ENCODE measurements around the gene ATP5F1A.
"Not testable (repeated sequence)": the region's sequence is repeated elsewhere in the genome, so short reads cannot be mapped to it uniquely, and the experiment has no call there.

ATP5F1A gene

DNA sequence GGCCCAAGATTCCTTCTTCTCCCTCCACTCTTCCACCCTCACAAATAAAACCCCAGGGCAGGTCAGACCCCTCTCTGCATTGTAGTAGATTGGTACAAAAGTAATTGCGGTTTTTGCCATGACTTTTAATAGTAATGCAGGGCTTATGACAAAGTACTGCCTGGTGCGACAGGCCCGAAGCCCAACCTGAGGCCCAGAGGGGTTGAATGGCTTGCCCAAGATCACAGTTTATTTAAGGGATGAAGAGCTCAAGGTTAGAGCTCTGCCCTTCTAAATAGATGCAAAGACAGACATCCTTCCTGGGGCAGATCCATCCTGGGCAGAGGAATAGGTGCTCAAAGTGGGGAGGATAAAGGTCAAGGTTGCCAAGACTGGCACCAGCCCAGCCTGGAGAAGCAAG lies 25.1 kb downstream of the ATP5F1A start:
- no peak for DNase-seq

GRCh38 chr18:46072376-46072867 lies 25.7 kb downstream of the ATP5F1A start:
- no peak for DNase-seq

DNA sequence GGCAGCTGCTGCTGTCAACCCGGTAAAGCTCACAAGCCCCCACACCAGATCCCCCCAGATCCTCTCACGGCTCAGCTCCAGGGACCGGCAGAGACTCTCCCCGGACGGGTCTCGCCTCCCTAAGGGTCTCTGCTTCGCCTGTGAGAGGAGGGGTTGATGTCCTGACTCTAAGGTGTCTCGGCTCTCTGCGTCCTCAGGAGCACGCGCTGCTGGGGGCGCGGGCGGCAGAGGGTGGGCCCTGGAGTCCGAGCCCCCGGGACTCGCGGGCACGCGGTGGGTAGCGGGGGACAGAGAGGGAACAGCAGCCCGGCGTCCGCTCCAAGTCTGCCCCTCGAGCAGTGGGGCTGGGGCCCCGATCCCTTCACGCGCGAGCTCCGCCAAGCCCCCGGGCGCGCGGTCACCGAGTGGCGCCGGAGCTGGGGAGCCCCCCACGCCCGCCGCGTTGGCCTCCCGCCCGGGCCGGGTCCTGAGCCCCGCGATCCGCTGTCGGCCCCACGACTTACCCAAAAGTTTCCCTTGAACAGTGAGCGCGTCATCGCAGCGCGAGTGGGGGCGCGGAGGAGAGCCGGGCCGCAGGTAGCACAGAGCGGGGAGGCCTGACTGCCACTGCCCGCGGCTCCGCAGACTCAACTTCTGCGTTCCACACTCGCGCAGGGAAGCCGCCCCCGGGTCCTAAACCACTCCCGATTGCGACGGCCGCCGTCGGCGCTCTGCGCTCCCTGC lies 26.3 kb downstream of the ATP5F1A start, which contains the start of gene PSTPIP2:
TSS of gene PSTPIP2 (minus strand) at position 608 of the 723 bp plus-strand sequence. CDS start at position 536, 72 bp downstream.
- no peak for DNase-seq

GRCh38 chr18:46070815-46071652 lies 27.1 kb downstream of the ATP5F1A start:
- DNase-seq = no peak

GRCh38 chr18:46070232-46070631 lies 27.9 kb downstream of the ATP5F1A start:
- no peak for DNase-seq

- no peak for DNase-seq
Observed at GRCh38 chr18:46069524-46069923, 28.6 kb downstream of the ATP5F1A start.

- no peak for DNase-seq
Observed at GRCh38 chr18:46068763-46069162, 29.3 kb downstream of the ATP5F1A start.

GRCh38 chr18:46067438-46068007 lies 30.6 kb downstream of the ATP5F1A start:
- DNase-seq = no peak

- DNase-seq = no peak
Observed at GRCh38 chr18:46062781-46063180, 35.3 kb downstream of the ATP5F1A start.

GRCh38 chr18:46061796-46062195 lies 36.3 kb downstream of the ATP5F1A start:
- no peak for DNase-seq

- DNase-seq = no peak
Observed at GRCh38 chr18:46061387-46061786, 36.7 kb downstream of the ATP5F1A start.

DNA sequence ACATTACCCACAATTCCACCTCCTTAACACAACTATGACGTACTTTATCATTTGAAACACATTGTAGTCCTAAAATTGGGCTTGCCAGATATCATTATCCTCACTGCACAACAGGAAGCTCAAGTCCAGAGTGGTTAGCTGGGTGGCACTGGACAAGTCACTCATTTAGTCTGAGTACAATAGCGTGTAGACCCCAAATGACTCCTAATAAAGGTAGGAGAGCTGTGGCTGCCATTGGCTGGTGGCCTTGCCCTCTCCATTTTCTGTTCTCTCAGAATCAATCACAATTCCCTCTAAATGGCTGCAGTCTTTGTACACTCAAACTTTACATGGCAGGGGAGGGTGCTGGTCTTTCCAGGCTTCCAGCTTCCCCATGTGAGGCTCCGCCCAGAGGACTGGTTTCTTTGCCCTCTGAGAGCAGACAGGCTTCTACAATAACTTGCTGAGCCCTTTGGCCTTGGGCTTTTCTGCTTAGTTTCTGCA lies 37.7 kb downstream of the ATP5F1A start:
- no peak for DNase-seq

DNA sequence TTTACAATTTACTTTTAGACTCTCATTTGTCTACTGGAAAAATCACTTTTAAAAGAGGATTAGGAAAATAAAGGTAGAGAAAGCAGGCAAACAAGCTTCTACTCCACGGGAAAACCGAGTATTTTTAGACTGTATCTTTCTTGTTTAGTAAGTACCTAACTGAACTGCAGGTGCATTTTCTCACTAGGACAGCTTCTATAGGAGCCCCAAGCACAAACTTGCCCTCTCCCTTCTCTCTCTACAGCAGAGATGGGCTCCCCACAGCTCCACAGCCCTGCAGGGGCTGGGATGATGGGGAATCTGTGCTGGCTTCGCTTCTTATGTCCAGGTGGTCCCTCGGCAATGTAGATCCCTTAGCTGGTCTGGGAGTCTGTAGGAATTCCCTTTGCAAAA lies 42.3 kb downstream of the ATP5F1A start:
- DNase-seq = no peak

GRCh38 chr18:46054956-46055837 lies 42.9 kb downstream of the ATP5F1A start:
- DNase-seq = no peak

DNA sequence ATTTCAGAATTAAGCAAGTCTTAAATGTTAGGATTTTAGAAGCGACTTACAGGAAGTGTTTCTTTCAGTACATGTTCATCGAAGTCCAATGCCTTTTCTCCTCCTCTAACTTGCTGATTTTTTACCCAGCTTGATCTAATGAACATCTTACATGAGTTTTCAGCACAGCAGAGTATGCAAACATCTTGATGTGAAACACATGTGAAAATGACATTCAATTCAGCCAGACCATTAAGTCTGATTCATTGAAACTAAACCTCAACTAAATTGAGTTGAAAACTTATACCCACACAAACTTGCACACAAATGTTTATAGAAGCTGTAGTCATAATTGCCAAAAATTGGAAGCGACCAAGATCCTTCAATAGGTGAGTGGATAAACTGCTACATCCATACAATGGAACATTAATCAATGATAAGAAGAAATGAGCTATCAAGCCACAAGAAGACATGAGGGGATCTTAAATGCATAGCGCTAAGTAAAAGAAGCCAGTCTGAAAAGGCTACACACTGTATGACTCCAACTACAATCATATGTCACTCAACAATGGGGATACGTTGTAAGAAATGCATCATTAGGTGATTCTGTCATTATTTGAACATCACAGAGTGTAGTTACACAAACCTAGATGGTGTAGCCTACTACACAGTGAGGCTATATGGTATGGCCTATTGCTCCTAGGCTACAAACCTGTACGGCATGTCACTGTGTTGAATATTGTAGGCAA lies 44.6 kb downstream of the ATP5F1A start:
- DNase-seq = no peak

GRCh38 chr18:46051731-46052461 lies 46.2 kb downstream of the ATP5F1A start:
- DNase-seq = no peak

DNA sequence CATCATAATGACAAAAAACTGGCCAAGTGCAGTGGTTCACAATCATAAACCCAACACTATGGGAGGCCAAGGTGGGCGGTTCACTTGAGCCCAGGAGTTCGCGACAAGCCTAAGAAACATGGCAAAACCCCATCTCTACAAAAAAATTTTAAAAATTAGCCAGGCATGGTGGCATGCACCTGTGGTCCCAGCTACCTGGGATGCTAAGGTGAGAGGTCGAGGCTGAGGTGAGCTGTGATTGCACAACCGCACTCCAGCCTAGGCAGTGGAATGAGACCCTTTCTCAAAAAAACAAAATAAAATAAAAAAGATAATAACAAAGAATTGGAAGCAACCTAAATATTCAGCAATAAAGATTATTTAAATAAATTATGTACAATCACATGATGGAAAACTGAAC lies 47.8 kb downstream of the ATP5F1A start:
- DNase-seq = no peak

- no peak for DNase-seq
Observed at GRCh38 chr18:46048641-46049040, 49.5 kb downstream of the ATP5F1A start.

- not testable (repeated sequence) for DNase-seq
Observed at GRCh38 chr18:46047369-46047768, 50.7 kb downstream of the ATP5F1A start.

DNA sequence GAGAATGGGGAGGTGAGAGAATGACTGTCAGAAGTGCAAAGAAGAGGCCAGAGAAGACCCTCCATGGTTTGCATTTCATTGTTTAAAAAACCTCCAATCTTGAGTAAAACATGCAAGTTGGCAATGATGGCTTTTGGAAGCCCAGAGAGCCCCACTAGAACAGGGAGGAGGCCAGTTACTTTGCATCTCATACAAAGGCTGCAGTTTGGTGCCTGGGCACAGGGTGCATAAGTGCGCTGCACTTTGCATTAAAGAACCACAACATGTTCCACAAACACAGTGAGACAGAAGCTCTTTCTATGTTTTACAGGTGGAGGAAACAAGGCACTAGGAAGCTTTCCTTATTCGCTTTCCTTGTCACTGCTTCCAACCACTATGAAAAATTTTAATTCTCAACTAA lies 51.4 kb downstream of the ATP5F1A start:
- no peak for DNase-seq

GRCh38 chr18:46046126-46046525 lies 52.0 kb downstream of the ATP5F1A start:
- no peak for DNase-seq

All from NCI-H1694 (cell line).